Bone marrow (tissue), 2 donors: Measurements from ENCODE around the gene TGOLN2.
"Not testable (repeated sequence)": the region's sequence is repeated elsewhere in the genome, so short reads cannot be mapped to it uniquely, and the experiment has no call there.

Source experiments
- DNase-seq, 2 donors: peaks; one replicate each; lab custom pipeline; 2025; lab: John Stamatoyannopoulos, UW

TGOLN2 gene

GRCh38 chr2:85327822-85328617 is at the start of gene TGOLN2:
TGOLN2 (minus strand) TSS chr2:85327989; CDS start chr2:85327962, 27 bp downstream.
- DNase-seq: peak; percentile 88 to 97

GRCh38 chr2:85377083-85377482 is 49.3 kb upstream of the TGOLN2 start:
- DNase-seq: no peak

GRCh38 chr2:85376291-85377065 is 48.7 kb upstream of the TGOLN2 start:
- no peak for DNase-seq

GRCh38 chr2:85371045-85371444 is 43.3 kb upstream of the TGOLN2 start:
- no peak for DNase-seq

- no peak for DNase-seq
These were observed 41.7 kb upstream of the TGOLN2 start for GRCh38 chr2:85369500-85369899.

GRCh38 chr2:85368921-85369320 is 41.1 kb upstream of the TGOLN2 start:
- DNase-seq: no peak

- DNase-seq: no peak
These were observed 39.4 kb upstream of the TGOLN2 start for GRCh38 chr2:85367180-85367579.

GRCh38 chr2:85362653-85363387 is 35.0 kb upstream of the TGOLN2 start:
- not testable (repeated sequence) for DNase-seq

- no peak for DNase-seq
These were observed 29.9 kb upstream of the TGOLN2 start for GRCh38 chr2:85357736-85358135.

- no peak for DNase-seq
These were observed 28.4 kb upstream of the TGOLN2 start for GRCh38 chr2:85356186-85356585.

- no peak for DNase-seq
These were observed 27.7 kb upstream of the TGOLN2 start for GRCh38 chr2:85355521-85355920.

GRCh38 chr2:85355073-85355410 is 27.3 kb upstream of the TGOLN2 start:
- DNase-seq: no peak

- peak; percentile 84 to 99 for DNase-seq
These were observed 26.7 kb upstream of the TGOLN2 start, which contains the start of the genes ELMOD3 and RETSAT for GRCh38 chr2:85354286-85355072. ELMOD3 (plus strand) TSS chr2:85354769; CDS start chr2:85357199, 2,430 bp downstream. RETSAT (minus strand) TSS chr2:85354528; CDS start chr2:85354507, 21 bp downstream.

GRCh38 chr2:85353876-85354285 is 26.1 kb upstream of the TGOLN2 start:
- DNase-seq: no peak

GRCh38 chr2:85347599-85347998 is 19.8 kb upstream of the TGOLN2 start:
- DNase-seq: no peak

GRCh38 chr2:85344356-85344954 is 16.7 kb upstream of the TGOLN2 start:
- no peak for DNase-seq

GRCh38 chr2:85343207-85343895 is 15.6 kb upstream of the TGOLN2 start:
- DNase-seq: not testable (repeated sequence)

- DNase-seq: no peak
These were observed 14.4 kb upstream of the TGOLN2 start for GRCh38 chr2:85342156-85342555.

GRCh38 chr2:85341269-85342029 is 13.7 kb upstream of the TGOLN2 start:
- no peak for DNase-seq
